ENCODE measurements around the gene TMEM147.
"Not testable (repeated sequence)": the region's sequence is repeated elsewhere in the genome, so short reads cannot be mapped to it uniquely, and the experiment has no call there.

The TMEM147 gene

GRCh38 chr19:35595026-35595425 lies 49.6 kb downstream of the TMEM147 start:
- not testable (repeated sequence) for H3K4me3 ChIP-seq (ENCODE audit: low read length); H2BK120ac ChIP-seq (ENCODE audit: low read depth, low read length); H3K79me2 ChIP-seq (ENCODE audit: control insufficient read depth, insufficient read depth, low read length); H2AK5ac ChIP-seq (ENCODE audit: low read length); H3K18ac ChIP-seq (ENCODE audit: low read length); H3K4me1 ChIP-seq (ENCODE audit: control insufficient read depth, low read depth, low read length); H4K5ac ChIP-seq (ENCODE audit: low read length); H2BK5ac ChIP-seq (ENCODE audit: low read length); H3K4ac ChIP-seq (ENCODE audit: low read depth, low read length); H3K27me3 ChIP-seq (ENCODE audit: insufficient read depth, low read length, poor library complexity); H3K23ac ChIP-seq (ENCODE audit: low read length); H3K56ac ChIP-seq (ENCODE audit: low read length); H3K9ac ChIP-seq (ENCODE audit: low read length); H2BK15ac ChIP-seq (replicated peaks; ENCODE audit: low read depth); H3K36me3 ChIP-seq (ENCODE audit: control insufficient read depth, insufficient read depth, low read length); H3K79me1 ChIP-seq (ENCODE audit: low read length); H3K27ac ChIP-seq (ENCODE audit: low read depth, low read length); H4K8ac ChIP-seq (ENCODE audit: low read depth, low read length); H3K4me2 ChIP-seq (ENCODE audit: low read length); DNase-seq
- no CpG with 5 or more reads among the region's 3 CpGs for WGBS (ENCODE audit: extremely low coverage, insufficient coverage, low lambda C conversion rate)

GRCh38 chr19:35595928-35596327 lies 50.5 kb downstream of the TMEM147 start:
- Histone ChIP-seq H3K23ac (ENCODE audit: low read length) (no peak overlapping the region), H2BK120ac (ENCODE audit: low read depth, low read length) (no peak overlapping the region), H3K9ac (ENCODE audit: low read length) (no peak overlapping the region), H3K56ac (ENCODE audit: low read length) (no peak overlapping the region), H3K27me3 (ENCODE audit: insufficient read depth, low read length, poor library complexity) (no peaks in the 10 kb centered on the region), H3K4me3 (ENCODE audit: low read length) (no peak overlapping the region), H3K36me3 (ENCODE audit: control insufficient read depth, insufficient read depth, low read length) (no peaks in the 10 kb centered on the region), H3K18ac (ENCODE audit: low read length) (no peak overlapping the region), H3K79me1 (ENCODE audit: low read length) (no peaks in the 10 kb centered on the region), H2BK15ac (replicated peaks; ENCODE audit: low read depth) (no peak overlapping the region), H3K4me2 (ENCODE audit: low read length) (no peak overlapping the region), H3K27ac (ENCODE audit: low read depth, low read length) (no peak overlapping the region), H3K4me1 (ENCODE audit: control insufficient read depth, low read depth, low read length) (no peaks in the 10 kb centered on the region), H3K79me2 (ENCODE audit: control insufficient read depth, insufficient read depth, low read length) (no peaks in the 10 kb centered on the region), H2BK5ac (ENCODE audit: low read length) (no peak overlapping the region), H2AK5ac (ENCODE audit: low read length) (no peak overlapping the region), H4K8ac (ENCODE audit: low read depth, low read length) (no peak overlapping the region), H3K4ac (ENCODE audit: low read depth, low read length) (no peak overlapping the region), H4K5ac (ENCODE audit: low read length) (no peak overlapping the region)
- DNase-seq = no peak
- no CpG with 5 or more reads among the region's 1 CpG for WGBS (ENCODE audit: extremely low coverage, insufficient coverage, low lambda C conversion rate)

- H2BK120ac ChIP-seq (ENCODE audit: low read depth, low read length) = no peak overlapping the region
- H3K79me2 ChIP-seq (ENCODE audit: control insufficient read depth, insufficient read depth, low read length) = no peaks in the 10 kb centered on the region
- no peak overlapping the region for H3K4ac ChIP-seq (ENCODE audit: low read depth, low read length)
- no peak overlapping the region for H2AK5ac ChIP-seq (ENCODE audit: low read length)
- no peak overlapping the region for H3K4me2 ChIP-seq (ENCODE audit: low read length)
- H3K18ac ChIP-seq (ENCODE audit: low read length) = no peak overlapping the region
- no peaks in the 10 kb centered on the region for H3K36me3 ChIP-seq (ENCODE audit: control insufficient read depth, insufficient read depth, low read length)
- no peak overlapping the region for H4K8ac ChIP-seq (ENCODE audit: low read depth, low read length)
- H3K23ac ChIP-seq (ENCODE audit: low read length) = no peak overlapping the region
- no peak overlapping the region for H2BK5ac ChIP-seq (ENCODE audit: low read length)
- WGBS (ENCODE audit: extremely low coverage, insufficient coverage, low lambda C conversion rate) = no CpG with 5 or more reads among the region's 4 CpGs
- H3K4me1 ChIP-seq (ENCODE audit: control insufficient read depth, low read depth, low read length) = no peaks in the 10 kb centered on the region
- H3K27me3 ChIP-seq (ENCODE audit: insufficient read depth, low read length, poor library complexity) = no peaks in the 10 kb centered on the region
- peak; percentile 37 for DNase-seq
- H3K27ac ChIP-seq (ENCODE audit: low read depth, low read length) = no peak overlapping the region
- H4K5ac ChIP-seq (ENCODE audit: low read length) = no peak overlapping the region
- H3K56ac ChIP-seq (ENCODE audit: low read length) = no peak overlapping the region
- no peak overlapping the region for H3K9ac ChIP-seq (ENCODE audit: low read length)
- no peaks in the 10 kb centered on the region for H3K79me1 ChIP-seq (ENCODE audit: low read length)
- H3K4me3 ChIP-seq (ENCODE audit: low read length) = no peak overlapping the region
- no peak overlapping the region for H2BK15ac ChIP-seq (replicated peaks; ENCODE audit: low read depth)
These were observed 51.1 kb downstream of the TMEM147 start for GRCh38 chr19:35596366-35596999.
